Measurements from ENCODE around the gene CRISPLD2.
"Not testable (repeated sequence)": the region's sequence is repeated elsewhere in the genome, so short reads cannot be mapped to it uniquely, and the experiment has no call there.

Gene CRISPLD2

GRCh38 chr16:84855435-84856202, 35.8 kb downstream of the CRISPLD2 start:
- in situ Hi-C loops (cut with HindIII; ENCODE audit: low sequenced_read_pairs), result not testable (repeated sequence)

- in situ Hi-C loops (cut with HindIII; ENCODE audit: low sequenced_read_pairs), result not testable (repeated sequence)
Measured at GRCh38 chr16:84856203-84856581, 36.4 kb downstream of the CRISPLD2 start.

- in situ Hi-C loops (cut with HindIII; ENCODE audit: low sequenced_read_pairs), result not testable (repeated sequence)
Measured at GRCh38 chr16:84856811-84857210, 37.0 kb downstream of the CRISPLD2 start.

- in situ Hi-C loops (cut with HindIII; ENCODE audit: low sequenced_read_pairs), result no loop called here
Measured at GRCh38 chr16:84859681-84860080, 39.9 kb downstream of the CRISPLD2 start.

GRCh38 chr16:84860383-84860782, 40.6 kb downstream of the CRISPLD2 start:
- in situ Hi-C loops (cut with HindIII; ENCODE audit: low sequenced_read_pairs), result no loop called here

GRCh38 chr16:84861671-84862070, 41.9 kb downstream of the CRISPLD2 start:
- in situ Hi-C loops (cut with HindIII; ENCODE audit: low sequenced_read_pairs), result no loop called here

GRCh38 chr16:84862804-84863480, 43.2 kb downstream of the CRISPLD2 start:
- in situ Hi-C loops (cut with HindIII; ENCODE audit: low sequenced_read_pairs), result no loop called here

- in situ Hi-C loops (cut with HindIII; ENCODE audit: low sequenced_read_pairs), result no loop called here
Measured at GRCh38 chr16:84863481-84863814, 43.7 kb downstream of the CRISPLD2 start.

- in situ Hi-C loops (cut with HindIII; ENCODE audit: low sequenced_read_pairs), result no loop called here
Measured at GRCh38 chr16:84864326-84864955, 44.7 kb downstream of the CRISPLD2 start.

- in situ Hi-C loops (cut with HindIII; ENCODE audit: low sequenced_read_pairs), result loop anchor here (5.0 kb wide), 1 partner anchor 80 kb away; no protein-coding TSS in a partner anchor
Measured at GRCh38 chr16:84867696-84868095, 47.9 kb downstream of the CRISPLD2 start.

- in situ Hi-C loops (cut with HindIII; ENCODE audit: low sequenced_read_pairs), result loop anchor here (5.0 kb wide), 1 partner anchor 81 kb away; no protein-coding TSS in a partner anchor
Measured at GRCh38 chr16:84868328-84868727, 48.5 kb downstream of the CRISPLD2 start.

- in situ Hi-C loops (cut with HindIII; ENCODE audit: low sequenced_read_pairs), result loop anchor here (5.0 kb wide), 1 partner anchor 82 kb away; no protein-coding TSS in a partner anchor
Measured at GRCh38 chr16:84868829-84869472, 49.2 kb downstream of the CRISPLD2 start.

- in situ Hi-C loops (cut with HindIII; ENCODE audit: low sequenced_read_pairs), result loop anchor here (5.0 kb wide), 1 partner anchor 82 kb away; no protein-coding TSS in a partner anchor
Measured at GRCh38 chr16:84869473-84869845, 49.7 kb downstream of the CRISPLD2 start.

- in situ Hi-C loops (cut with HindIII; ENCODE audit: low sequenced_read_pairs), result not testable (repeated sequence)
Measured at GRCh38 chr16:84872971-84873370, 53.2 kb downstream of the CRISPLD2 start.

- in situ Hi-C loops (cut with HindIII; ENCODE audit: low sequenced_read_pairs), result no loop called here
Measured at GRCh38 chr16:84874004-84874435, 54.2 kb downstream of the CRISPLD2 start.

- in situ Hi-C loops (cut with HindIII; ENCODE audit: low sequenced_read_pairs), result no loop called here
Measured at GRCh38 chr16:84874553-84874952, 54.8 kb downstream of the CRISPLD2 start.

GRCh38 chr16:84874983-84875382, 55.2 kb downstream of the CRISPLD2 start:
- in situ Hi-C loops (cut with HindIII; ENCODE audit: low sequenced_read_pairs), result loop anchor here (5.0 kb wide), 1 partner anchor 128 kb away; no protein-coding TSS in a partner anchor

GRCh38 chr16:84875846-84876245, 56.1 kb downstream of the CRISPLD2 start:
- in situ Hi-C loops (cut with HindIII; ENCODE audit: low sequenced_read_pairs), result loop anchor here (5.0 kb wide), 1 partner anchor 129 kb away; no protein-coding TSS in a partner anchor

GRCh38 chr16:84876873-84877606, 57.3 kb downstream of the CRISPLD2 start:
- in situ Hi-C loops (cut with HindIII; ENCODE audit: low sequenced_read_pairs), result loop anchor here (5.0 kb wide), 1 partner anchor 130 kb away; no protein-coding TSS in a partner anchor

- in situ Hi-C loops (cut with HindIII; ENCODE audit: low sequenced_read_pairs), result loop anchor here (5.0 kb wide), 1 partner anchor 131 kb away; no protein-coding TSS in a partner anchor
Measured at GRCh38 chr16:84878770-84879169, 59.0 kb downstream of the CRISPLD2 start.
